Glutamatergic neuron (in vitro differentiated cells): ENCODE data around the gene STAC. TPM values are rescaled to one million over a fixed set of nuclear protein-coding genes. Genes with fewer than 3 reads are reported as not detected.

Experiments used
- DNase-seq: peaks from one replicate; pipeline ENCODE4 v3.0.0; 2022
- H3K27ac Mint-ChIP-seq: one replicate; pipeline ENCODE4 v1.8.0; 2020; ENCODE audit warnings: mild to moderate bottlenecking, mixed read lengths, inconsistent platforms; ENCODE audit not compliant: unreplicated experiment
- H3K27me3 Mint-ChIP-seq: one replicate; pipeline ENCODE4 v1.8.0; 2020; ENCODE audit warnings: mild to moderate bottlenecking, moderate library complexity, mixed read lengths, inconsistent platforms; ENCODE audit not compliant: unreplicated experiment
- H3K36me3 Mint-ChIP-seq: one replicate; pipeline ENCODE4 v1.8.0; 2020; ENCODE audit warnings: mild to moderate bottlenecking, mixed read lengths, inconsistent platforms; ENCODE audit not compliant: unreplicated experiment
- H3K4me1 Mint-ChIP-seq: one replicate; pipeline ENCODE4 v1.8.0; 2020; ENCODE audit warnings: mild to moderate bottlenecking, low read depth, mixed read lengths, inconsistent platforms; ENCODE audit not compliant: unreplicated experiment
- H3K4me3 Mint-ChIP-seq: one replicate; pipeline ENCODE4 v1.8.0; 2020; ENCODE audit warnings: mild to moderate bottlenecking, mixed read lengths, inconsistent platforms; ENCODE audit not compliant: unreplicated experiment
- H3K9me3 Mint-ChIP-seq: one replicate; pipeline ENCODE4 v1.8.0; 2020; ENCODE audit warnings: mild to moderate bottlenecking, moderate library complexity, mixed read lengths, inconsistent platforms; ENCODE audit not compliant: unreplicated experiment
- total RNA-seq: library from RNA; stranded (reverse); fragmentation: NEBNext Ultra II Directional; extraction: Animal tissue kit (Norgen Biotek cat#: 25700); gene quantifications from one replicate; pipeline ENCODE4 v1.2.1, GENCODE V29; 2021; ENCODE audit not compliant: unreplicated experiment
- TF ChIP-seq, protein P1 (sequence below): fragments of 200-600 bp; sonication (generic); IDR thresholded peaks from one replicate; pipeline ENCODE4 v1.5.0; 2021; ENCODE audit not compliant: partially characterized antibody, unreplicated experiment

The STAC gene
- total RNA-seq, 1 donor from 2014 or later, result 1.2 TPM

- TF ChIP-seq, protein P1, sequence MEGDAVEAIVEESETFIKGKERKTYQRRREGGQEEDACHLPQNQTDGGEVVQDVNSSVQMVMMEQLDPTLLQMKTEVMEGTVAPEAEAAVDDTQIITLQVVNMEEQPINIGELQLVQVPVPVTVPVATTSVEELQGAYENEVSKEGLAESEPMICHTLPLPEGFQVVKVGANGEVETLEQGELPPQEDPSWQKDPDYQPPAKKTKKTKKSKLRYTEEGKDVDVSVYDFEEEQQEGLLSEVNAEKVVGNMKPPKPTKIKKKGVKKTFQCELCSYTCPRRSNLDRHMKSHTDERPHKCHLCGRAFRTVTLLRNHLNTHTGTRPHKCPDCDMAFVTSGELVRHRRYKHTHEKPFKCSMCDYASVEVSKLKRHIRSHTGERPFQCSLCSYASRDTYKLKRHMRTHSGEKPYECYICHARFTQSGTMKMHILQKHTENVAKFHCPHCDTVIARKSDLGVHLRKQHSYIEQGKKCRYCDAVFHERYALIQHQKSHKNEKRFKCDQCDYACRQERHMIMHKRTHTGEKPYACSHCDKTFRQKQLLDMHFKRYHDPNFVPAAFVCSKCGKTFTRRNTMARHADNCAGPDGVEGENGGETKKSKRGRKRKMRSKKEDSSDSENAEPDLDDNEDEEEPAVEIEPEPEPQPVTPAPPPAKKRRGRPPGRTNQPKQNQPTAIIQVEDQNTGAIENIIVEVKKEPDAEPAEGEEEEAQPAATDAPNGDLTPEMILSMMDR, result no peak
- Mint-ChIP-seq H3K4me3 (no peak overlapping the region), H3K36me3 (no peaks in the 10 kb centered on the region), H3K4me1 (no peaks in the 10 kb centered on the region), H3K9me3 (no peaks in the 10 kb centered on the region), H3K27ac (no peak overlapping the region), H3K27me3 (no peaks in the 10 kb centered on the region)
- no peak for DNase-seq
These were observed 54.6 kb downstream of the STAC start for GRCh38 chr3:36434687-36435426.

DNA sequence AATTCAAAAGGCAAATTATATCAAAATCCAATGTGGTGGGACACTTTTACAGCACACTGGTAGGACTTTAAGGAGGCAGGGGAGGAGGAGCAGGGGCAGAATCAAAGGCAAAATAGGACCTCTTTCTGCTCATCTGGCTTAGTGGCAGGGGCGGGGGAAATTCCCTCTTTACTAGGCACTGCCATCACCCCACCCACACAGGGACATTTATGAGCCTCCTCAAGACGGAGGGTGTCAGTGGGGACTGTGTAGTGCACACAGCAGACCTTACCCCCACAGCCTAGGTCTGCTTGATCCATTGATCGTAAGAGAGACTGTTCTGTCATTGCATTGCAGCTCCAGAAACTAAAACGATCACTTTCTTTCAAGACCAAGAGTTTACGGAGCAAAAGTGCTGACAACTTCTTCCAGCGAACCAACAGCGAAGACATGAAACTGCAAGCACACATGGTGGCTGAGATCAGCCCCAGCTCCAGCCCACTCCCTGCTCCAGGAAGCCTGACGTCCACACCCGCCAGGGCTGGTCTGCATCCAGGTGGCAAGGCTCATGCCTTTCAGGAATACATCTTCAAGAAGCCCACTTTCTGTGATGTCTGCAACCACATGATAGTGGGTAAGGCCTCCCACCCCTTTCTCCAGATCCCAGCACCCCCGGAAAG, 62.9 kb downstream of the STAC start:
- Mint-ChIP-seq H3K27me3 (no peaks in the 10 kb centered on the region), H3K4me3 (no peak overlapping the region), H3K27ac (no peak overlapping the region)

GRCh38 chr3:36444909-36445308, 64.6 kb downstream of the STAC start:
- DNase-seq, result no peak
- Mint-ChIP-seq H3K4me3 (no peak overlapping the region), H3K9me3 (no peaks in the 10 kb centered on the region), H3K4me1 (no peaks in the 10 kb centered on the region), H3K27ac (no peak overlapping the region), H3K27me3 (no peaks in the 10 kb centered on the region), H3K36me3 (no peaks in the 10 kb centered on the region)
- TF ChIP-seq, protein P1, result no peak

More for the DNA sequence above, 62.9 kb downstream of the STAC start:
- Mint-ChIP-seq H3K4me1 (no peaks in the 10 kb centered on the region), H3K36me3 (no peaks in the 10 kb centered on the region), H3K9me3 (no peaks in the 10 kb centered on the region)
- TF ChIP-seq, protein P1, result no peak
- DNase-seq, result no peak

- TF ChIP-seq, protein P1, result no peak
- no peaks in the 10 kb centered on the region for H3K4me1 Mint-ChIP-seq
- H3K36me3 Mint-ChIP-seq, result no peaks in the 10 kb centered on the region
- no peaks in the 10 kb centered on the region for H3K27me3 Mint-ChIP-seq
- no peaks in the 10 kb centered on the region for H3K9me3 Mint-ChIP-seq
- H3K27ac Mint-ChIP-seq, result no peak overlapping the region
- no peak for DNase-seq
- no peak overlapping the region for H3K4me3 Mint-ChIP-seq
These were observed 66.0 kb downstream of the STAC start for GRCh38 chr3:36446276-36446675.

DNA sequence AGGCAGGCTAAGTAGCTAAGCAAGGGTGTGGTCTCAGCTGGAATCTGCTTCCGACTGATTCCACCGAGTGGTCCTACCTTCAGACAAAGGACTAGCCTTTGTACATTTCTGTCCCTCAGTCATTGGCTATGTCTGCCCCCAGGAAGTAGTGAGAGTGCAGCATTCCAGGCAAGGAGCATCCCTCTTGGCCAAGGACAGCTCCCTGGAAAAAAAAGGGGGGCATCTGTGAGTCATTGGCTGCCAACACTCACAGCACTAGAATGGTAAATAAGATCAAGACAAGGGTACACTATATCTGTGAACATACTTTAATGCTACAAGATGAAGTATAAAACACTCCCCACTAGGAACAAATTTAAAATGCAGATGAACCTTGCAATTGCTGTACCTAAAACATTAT, 66.8 kb downstream of the STAC start:
- no peak for DNase-seq
- Mint-ChIP-seq H3K27ac (no peak overlapping the region), H3K36me3 (no peaks in the 10 kb centered on the region), H3K9me3 (no peaks in the 10 kb centered on the region), H3K27me3 (no peaks in the 10 kb centered on the region), H3K4me1 (no peaks in the 10 kb centered on the region), H3K4me3 (no peak overlapping the region)
- TF ChIP-seq, protein P1, result no peak
